Measurements from ENCODE around the gene ZFAND3.
"Not testable (repeated sequence)": the region's sequence is repeated elsewhere in the genome, so short reads cannot be mapped to it uniquely, and the experiment has no call there.

The ZFAND3 gene

DNA sequence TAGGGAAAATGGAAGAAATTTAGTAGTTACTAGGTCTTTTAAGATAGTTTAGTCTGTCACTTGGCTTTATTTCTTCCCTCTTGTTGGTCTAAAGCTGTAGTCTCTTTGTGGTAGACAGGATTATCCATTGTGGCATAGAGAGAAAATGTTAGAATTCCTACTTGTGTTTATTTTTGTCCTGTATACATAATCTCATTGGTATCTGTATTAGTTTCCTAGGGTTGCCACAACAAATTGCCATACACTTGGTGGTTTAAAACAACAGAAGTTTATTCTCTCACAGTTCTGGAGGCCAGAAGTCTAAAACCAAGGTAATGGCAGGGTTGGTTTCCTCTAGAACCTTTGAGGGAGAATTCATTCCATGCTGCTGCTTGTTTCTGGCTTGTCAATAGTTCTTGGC lies 119.4 kb downstream of the ZFAND3 start:
- no peak for DNase-seq
- no peak overlapping the region for H3K4me3 Mint-ChIP-seq
- peaks cover 48% of the 10 kb centered on the region for H3K4me1 Mint-ChIP-seq
- no peaks in the 10 kb centered on the region for H3K27me3 Mint-ChIP-seq
- no peaks in the 10 kb centered on the region for H3K9me3 Mint-ChIP-seq
- no peak overlapping the region for H3K27ac Mint-ChIP-seq
- ATAC-seq, result no peak

GRCh38 chr6:37940074-37940847 lies 120.7 kb downstream of the ZFAND3 start:
- DNase-seq, result no peak
- ATAC-seq, result no peak
- no peaks in the 10 kb centered on the region for H3K9me3 Mint-ChIP-seq
- no peak overlapping the region for H3K27ac Mint-ChIP-seq
- no peak overlapping the region for H3K4me3 Mint-ChIP-seq
- peaks cover 55% of the 10 kb centered on the region for H3K4me1 Mint-ChIP-seq
- no peaks in the 10 kb centered on the region for H3K27me3 Mint-ChIP-seq

DNA sequence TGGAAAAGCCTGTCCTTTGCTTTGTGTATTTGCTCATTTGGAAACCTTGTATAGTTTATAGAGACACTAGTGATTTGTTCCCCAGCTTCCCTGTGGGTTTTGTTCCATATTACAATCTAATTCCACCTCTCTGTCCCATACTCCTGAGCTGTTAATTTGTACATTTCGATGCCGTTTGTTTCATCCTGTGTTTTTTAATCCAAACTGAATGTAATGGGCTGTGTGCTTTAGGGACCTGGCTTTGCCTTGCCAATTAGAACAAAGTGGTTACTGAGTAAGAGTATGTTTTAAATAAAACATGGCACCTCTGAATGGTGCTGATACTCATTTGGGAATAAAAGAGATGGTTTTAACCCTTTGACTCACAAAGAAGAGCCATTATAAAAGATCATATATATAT lies 122.3 kb downstream of the ZFAND3 start:
- no peak overlapping the region for H3K4me3 Mint-ChIP-seq
- ATAC-seq (no peak), DNase-seq (no peak)
- H3K27me3 Mint-ChIP-seq, result no peaks in the 10 kb centered on the region
- H3K4me1 Mint-ChIP-seq, result peaks cover 58% of the 10 kb centered on the region
- H3K9me3 Mint-ChIP-seq, result no peaks in the 10 kb centered on the region
- no peak overlapping the region for H3K27ac Mint-ChIP-seq

- ATAC-seq (no peak), DNase-seq (no peak)
- H3K4me1 Mint-ChIP-seq, result peaks cover 53% of the 10 kb centered on the region
- no peaks in the 10 kb centered on the region for H3K27me3 Mint-ChIP-seq
- no peaks in the 10 kb centered on the region for H3K9me3 Mint-ChIP-seq
- H3K4me3 Mint-ChIP-seq, result no peak overlapping the region
- H3K27ac Mint-ChIP-seq, result no peak overlapping the region
These were observed 123.3 kb downstream of the ZFAND3 start for GRCh38 chr6:37942606-37943376.

GRCh38 chr6:37943436-37944058 lies 124.0 kb downstream of the ZFAND3 start:
- DNase-seq (no peak), ATAC-seq (no peak)
- H3K9me3 Mint-ChIP-seq, result no peaks in the 10 kb centered on the region
- H3K27ac Mint-ChIP-seq, result no peak overlapping the region
- H3K27me3 Mint-ChIP-seq, result no peaks in the 10 kb centered on the region
- H3K4me1 Mint-ChIP-seq, result peaks cover 53% of the 10 kb centered on the region
- H3K4me3 Mint-ChIP-seq, result no peak overlapping the region

DNA sequence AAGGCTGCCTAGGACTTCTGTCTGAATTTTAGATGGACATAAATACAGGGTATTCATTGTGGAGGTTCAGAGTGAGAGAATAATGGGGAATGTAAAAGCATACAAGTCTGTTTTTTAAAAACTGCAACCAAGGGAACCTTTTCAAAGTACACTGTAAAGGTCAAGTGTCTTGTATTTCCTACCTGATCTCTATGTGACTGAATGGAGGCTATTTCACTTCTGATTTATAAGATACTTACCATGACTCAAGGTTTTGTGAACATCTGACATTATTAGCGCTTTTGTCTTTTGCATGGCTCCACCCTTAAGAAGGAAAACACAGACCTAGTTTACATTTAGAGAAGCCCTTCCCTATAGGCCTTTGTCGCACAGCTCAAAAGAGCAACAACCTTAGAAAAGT lies 126.5 kb downstream of the ZFAND3 start:
- H3K27ac Mint-ChIP-seq, result peak overlapping the region in 1 of 2 donors; percentile 31
- no peaks in the 10 kb centered on the region for H3K9me3 Mint-ChIP-seq
- ATAC-seq, result no peak
- H3K27me3 Mint-ChIP-seq, result no peaks in the 10 kb centered on the region
- H3K4me1 Mint-ChIP-seq, result peaks cover 58% of the 10 kb centered on the region
- DNase-seq, result no peak
- H3K4me3 Mint-ChIP-seq, result no peak overlapping the region

- ATAC-seq (no peak), DNase-seq (no peak)
- H3K4me3 Mint-ChIP-seq, result no peak overlapping the region
- no peak overlapping the region for H3K27ac Mint-ChIP-seq
- H3K4me1 Mint-ChIP-seq, result peaks cover 71% of the 10 kb centered on the region
- H3K27me3 Mint-ChIP-seq, result no peaks in the 10 kb centered on the region
- no peaks in the 10 kb centered on the region for H3K9me3 Mint-ChIP-seq
These were observed 127.9 kb downstream of the ZFAND3 start for GRCh38 chr6:37947468-37947867.

GRCh38 chr6:37948584-37948983 lies 129.1 kb downstream of the ZFAND3 start:
- not testable (repeated sequence) for H3K27ac Mint-ChIP-seq, H3K4me3 Mint-ChIP-seq, H3K9me3 Mint-ChIP-seq, H3K27me3 Mint-ChIP-seq, ATAC-seq, DNase-seq
- H3K4me1 Mint-ChIP-seq, result peaks cover 69% of the 10 kb centered on the region

DNA sequence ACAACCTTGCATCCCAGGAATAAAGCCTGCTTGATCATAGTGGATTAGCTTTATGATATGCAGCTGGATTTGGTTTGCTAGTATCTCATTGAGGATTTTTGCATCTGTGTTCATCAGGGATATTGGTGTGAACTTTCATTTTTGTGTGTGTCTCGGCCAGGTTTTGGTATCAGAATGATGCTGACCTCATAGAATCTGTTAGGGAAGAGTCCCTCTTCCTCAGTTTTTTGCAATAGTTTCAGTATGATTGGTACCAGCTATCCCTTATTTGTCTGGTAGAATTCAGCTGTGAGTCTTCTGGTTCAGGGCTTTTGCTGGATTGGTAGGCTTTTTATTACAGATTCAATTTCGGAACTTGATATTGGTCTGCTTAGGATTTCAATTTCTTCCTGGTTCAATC lies 132.5 kb downstream of the ZFAND3 start:
- Mint-ChIP-seq H3K4me1 (peaks cover 40% of the 10 kb centered on the region), H3K4me3 (peak overlapping the region in 1 of 2 donors; percentile 27), H3K9me3 (no peaks in the 10 kb centered on the region), H3K27me3 (no peaks in the 10 kb centered on the region), H3K27ac (no peak overlapping the region)
- DNase-seq (no peak), ATAC-seq (peak; percentile 52)

DNA sequence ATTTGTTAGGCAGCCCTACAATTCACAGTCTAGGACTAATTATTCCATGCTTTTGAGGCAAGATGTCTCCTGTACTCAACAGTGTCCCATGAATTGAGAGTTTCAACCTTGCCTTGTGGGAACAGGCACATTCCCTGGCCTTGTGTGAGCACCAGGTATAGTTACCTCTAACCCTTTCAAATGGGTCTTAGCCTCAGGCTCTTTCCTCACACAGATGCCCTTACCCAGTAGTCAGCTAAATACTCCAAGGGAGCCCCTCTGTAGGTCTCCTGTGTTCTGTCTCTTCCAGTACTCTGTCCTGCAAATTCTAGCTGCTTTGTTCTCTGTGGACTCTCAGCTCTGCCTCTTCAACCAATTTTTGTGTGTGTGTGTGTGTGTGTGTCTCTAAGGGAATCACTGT lies 135.3 kb downstream of the ZFAND3 start:
- Mint-ChIP-seq H3K27me3 (no peaks in the 10 kb centered on the region), H3K4me1 (peaks cover 29% of the 10 kb centered on the region), H3K27ac (no peak overlapping the region), H3K4me3 (no peak overlapping the region), H3K9me3 (no peaks in the 10 kb centered on the region)
- ATAC-seq, result no peak
- no peak for DNase-seq

DNA sequence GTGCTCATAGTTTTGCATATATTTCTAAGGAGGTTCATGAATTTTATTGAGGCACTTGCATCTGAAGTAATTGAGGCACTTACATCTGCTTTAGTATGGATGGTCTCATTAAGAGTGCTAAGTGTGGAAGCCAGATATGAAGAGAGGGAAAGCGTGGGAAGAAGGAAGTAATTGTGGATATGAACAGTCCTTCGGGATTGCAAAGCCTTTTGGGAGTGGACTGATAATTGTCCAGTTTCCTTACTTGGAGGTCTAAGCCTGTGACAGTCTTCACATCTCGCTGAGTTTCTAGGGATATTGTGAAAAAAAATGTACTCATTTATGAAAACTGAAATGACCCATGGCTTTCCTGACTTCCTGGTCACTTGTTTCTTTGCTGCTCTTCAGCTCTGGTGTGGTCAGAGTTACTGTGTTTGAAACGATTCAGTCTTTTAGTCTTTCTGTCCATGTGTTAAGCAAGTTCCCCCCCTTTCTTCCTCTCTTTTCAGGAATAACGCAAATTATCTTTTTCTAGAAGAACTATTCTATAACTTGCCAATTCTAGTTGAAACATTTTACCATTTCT lies 137.3 kb downstream of the ZFAND3 start:
- DNase-seq (no peak), ATAC-seq (no peak)
- Mint-ChIP-seq H3K27ac (no peak overlapping the region), H3K9me3 (peaks cover 0 to 5% of the 10 kb centered on the region in 2 donors), H3K27me3 (no peaks in the 10 kb centered on the region), H3K4me1 (peaks cover 36% of the 10 kb centered on the region), H3K4me3 (no peak overlapping the region)

GRCh38 chr6:37959061-37959460 lies 139.5 kb downstream of the ZFAND3 start:
- DNase-seq (no peak), ATAC-seq (peak; percentile 33)
- peaks cover 43% of the 10 kb centered on the region for H3K4me1 Mint-ChIP-seq
- no peaks in the 10 kb centered on the region for H3K27me3 Mint-ChIP-seq
- H3K4me3 Mint-ChIP-seq, result no peak overlapping the region
- H3K27ac Mint-ChIP-seq, result no peak overlapping the region
- H3K9me3 Mint-ChIP-seq, result peaks cover 0 to 5% of the 10 kb centered on the region in 2 donors

- DNase-seq, result no peak
- Mint-ChIP-seq H3K4me3 (no peak overlapping the region), H3K27me3 (no peaks in the 10 kb centered on the region), H3K9me3 (peaks cover 0 to 5% of the 10 kb centered on the region in 2 donors), H3K27ac (no peak overlapping the region), H3K4me1 (peaks cover 51% of the 10 kb centered on the region)
- peak; percentile 50 for ATAC-seq
These were observed 140.8 kb downstream of the ZFAND3 start for GRCh38 chr6:37960139-37960935.

GRCh38 chr6:37962481-37963080 lies 143.1 kb downstream of the ZFAND3 start:
- Mint-ChIP-seq H3K4me3 (peak overlapping the region; percentile 40 to 44), H3K4me1 (peaks cover 68% of the 10 kb centered on the region), H3K27ac (peak overlapping the region in 1 of 2 donors; percentile 13)
- peak; percentile 37 to 40 for DNase-seq
- H3K9me3 Mint-ChIP-seq, H3K27me3 Mint-ChIP-seq: not testable (repeated sequence)
- ATAC-seq, result peak; percentile 16

All from stimulated activated naive CD8-positive, alpha-beta T cell treated with anti-CD3 and anti-CD28 coated beads, Interleukin-15, amount 100 ng/mL, for 72 hours (primary cell).